ENCODE measurements around the gene RNF167.

GRCh38 chr17:4955091-4955490, 15.0 kb downstream of the RNF167 start:
- no peak for TF ChIP-seq EZH2 (IDR thresholded peaks at IDR 0.05; ENCODE audit: borderline replicate concordance, low read depth, low read length, severe bottlenecking)
- no peak for TF ChIP-seq MAX (IDR thresholded peaks at IDR 0.05; ENCODE audit: insufficient read depth, insufficient read length)
- TF ChIP-seq POLR2A (IDR thresholded peaks at IDR 0.05; ENCODE audit: low read depth, low read length), result no peak
- no peak for TF ChIP-seq MYC (IDR thresholded peaks at IDR 0.05; ENCODE audit: low read depth, low read length)
- TF ChIP-seq CTCF (IDR thresholded peaks at IDR 0.05; ENCODE audit: extremely low read depth in 1 of 2, insufficient read depth in 1 of 2, low read depth in 1 of 2, low read length in 2 of 2), result no peak

Measured in endothelial cell of umbilical vein (primary cell).